ENCODE data around the gene CITED4.

- TF ChIP-seq YY1 (IDR thresholded peaks at IDR 0.05; ENCODE audit: low read depth) = no peak
- TF ChIP-seq, protein P1, sequence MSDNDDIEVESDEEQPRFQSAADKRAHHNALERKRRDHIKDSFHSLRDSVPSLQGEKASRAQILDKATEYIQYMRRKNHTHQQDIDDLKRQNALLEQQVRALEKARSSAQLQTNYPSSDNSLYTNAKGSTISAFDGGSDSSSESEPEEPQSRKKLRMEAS (IDR thresholded peaks at IDR 0.05) = no peak
- no peak for TF ChIP-seq FOXM1 (IDR thresholded peaks at IDR 0.05; ENCODE audit: borderline replicate concordance, low read depth)
- no peak for TF ChIP-seq NFIC (IDR thresholded peaks at IDR 0.05)
- no peak for TF ChIP-seq REST (IDR thresholded peaks at IDR 0.05; ENCODE audit: low read depth)
Observed at GRCh38 chr1:40820251-40820797, 41.8 kb downstream of the CITED4 start.

Data from Ishikawa (cell line).